Pons (tissue), 1 donor: ENCODE data around the gene WEE1.
A peak's percentile ranks its signal among the peaks of the same experiment; 100 is the strongest.
"Not testable (repeated sequence)": the region's sequence is repeated elsewhere in the genome, so short reads cannot be mapped to it uniquely, and the experiment has no call there.

Experiments
- DNase-seq: peaks from one replicate; pipeline ENCODE4 v3.0.0-alpha.2; 2016; ENCODE audit warnings: low spot score

The WEE1 gene

DNA sequence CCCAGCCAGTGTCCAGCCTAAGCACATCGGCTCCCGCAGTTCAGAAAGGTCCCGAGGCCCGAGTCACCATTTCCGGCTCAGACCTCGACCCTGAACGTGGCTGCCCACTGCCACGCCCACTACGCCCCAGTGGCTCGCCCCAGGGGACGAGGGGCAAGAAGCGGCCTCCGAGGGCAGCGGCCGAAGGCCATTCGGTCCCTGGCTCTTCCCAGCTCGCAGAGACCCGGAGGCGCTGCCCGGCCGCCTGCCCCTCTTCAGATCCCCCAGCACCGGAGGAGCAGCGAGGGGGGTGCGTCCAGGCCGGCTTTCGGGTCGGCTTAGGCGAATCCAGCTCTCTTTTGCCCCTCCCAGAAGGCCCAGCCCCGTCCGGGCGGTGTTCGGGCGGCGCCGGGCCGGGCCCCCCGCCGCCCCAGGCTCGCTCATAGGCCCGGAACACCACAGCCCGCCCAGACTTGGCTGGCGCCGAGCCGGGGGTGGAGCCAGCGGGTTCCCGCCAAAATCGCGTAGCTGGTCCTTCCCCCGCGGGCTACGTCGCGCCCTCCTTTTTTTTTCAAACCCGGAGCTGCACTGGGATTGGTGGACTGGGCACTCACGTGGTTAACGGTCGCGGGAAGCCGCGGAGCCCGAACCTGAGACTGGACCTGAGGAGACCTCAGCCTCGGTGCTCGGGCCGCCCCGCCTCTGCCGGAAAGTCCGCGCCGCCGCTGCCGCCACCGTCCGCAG lies at the start of gene WEE1:
Gene WEE1 (plus strand): TSS at position 619 of the 723 bp plus-strand sequence. CDS start 264 bp downstream, outside the sequence.
- peak; percentile 93 for DNase-seq

- DNase-seq = no peak
Measured at GRCh38 chr11:9524001-9524400, 49.5 kb upstream of the WEE1 start.

GRCh38 chr11:9525116-9525515 lies 48.4 kb upstream of the WEE1 start:
- DNase-seq = no peak

GRCh38 chr11:9527481-9528135 lies 45.9 kb upstream of the WEE1 start:
- peak; percentile 31 for DNase-seq

- no peak for DNase-seq
Measured at GRCh38 chr11:9528136-9528501, 45.4 kb upstream of the WEE1 start.

DNA sequence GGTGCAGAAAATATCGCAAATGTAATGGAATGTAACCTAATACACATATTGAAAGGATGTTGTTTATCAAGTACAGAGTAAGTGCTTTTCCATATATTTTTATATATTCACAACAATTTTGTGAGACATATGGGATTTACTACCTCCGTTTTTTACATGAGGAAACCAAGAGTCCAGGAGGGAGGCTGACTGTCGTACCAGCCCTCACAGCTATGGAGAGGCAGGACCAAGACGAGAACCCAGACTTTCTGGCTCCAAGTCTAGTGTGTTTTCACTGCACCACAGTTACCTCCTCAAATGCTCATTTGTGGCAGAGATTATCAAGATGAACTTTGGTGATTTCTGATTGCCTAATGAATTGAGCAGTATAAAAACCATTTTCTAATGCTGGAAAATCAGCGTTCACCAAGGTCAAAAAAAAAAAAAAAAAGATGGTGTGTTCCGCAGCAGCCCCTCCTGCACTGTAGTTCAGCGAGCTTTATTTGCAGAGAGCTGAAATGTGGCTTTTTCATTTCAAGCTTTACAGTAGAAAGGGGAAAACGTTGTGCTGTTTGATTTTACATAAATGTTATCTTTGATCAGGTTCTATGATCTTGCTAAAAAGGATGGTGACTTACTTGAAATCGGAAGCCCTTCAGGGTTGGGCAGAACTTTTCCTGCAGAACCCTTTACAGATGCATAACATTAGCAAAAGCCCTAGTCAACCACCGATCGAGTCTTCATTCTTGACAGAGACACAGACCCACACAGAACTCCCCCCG lies 44.7 kb upstream of the WEE1 start:
- DNase-seq = no peak

GRCh38 chr11:9529334-9529650 lies 44.2 kb upstream of the WEE1 start:
- DNase-seq = no peak

DNA sequence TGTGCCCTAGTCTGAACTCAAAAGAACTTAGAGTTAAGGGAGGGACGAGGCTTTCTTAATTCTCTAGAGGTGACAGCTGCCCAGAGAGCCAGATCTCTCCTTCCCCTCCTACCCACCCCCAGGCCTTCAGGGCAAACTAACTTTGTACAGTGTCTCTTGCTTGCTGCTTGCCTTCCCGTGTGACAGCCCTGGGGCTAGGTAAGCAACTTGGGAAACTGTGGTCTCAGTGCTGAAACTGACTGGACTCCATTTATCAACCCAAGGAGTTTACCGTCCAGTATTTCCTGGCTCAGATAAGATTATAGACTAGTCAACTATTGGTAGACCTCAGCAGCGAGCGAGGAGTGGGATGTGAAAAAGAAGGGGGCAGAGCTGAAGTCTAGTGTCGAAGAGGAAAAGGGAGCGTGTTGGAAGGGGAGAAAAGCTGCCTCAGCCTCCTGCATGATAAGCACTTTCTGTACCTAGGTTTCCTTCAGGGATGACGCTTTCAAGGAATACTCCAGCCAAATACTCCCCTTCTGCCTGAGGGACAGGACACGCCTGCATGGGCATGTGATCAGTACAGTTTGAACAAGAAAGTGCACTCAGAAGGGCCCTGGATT lies 43.3 kb upstream of the WEE1 start:
- no peak for DNase-seq

GRCh38 chr11:9530901-9531625 lies 42.4 kb upstream of the WEE1 start:
- no peak for DNase-seq

GRCh38 chr11:9533058-9533457 lies 40.4 kb upstream of the WEE1 start:
- DNase-seq = no peak

DNA sequence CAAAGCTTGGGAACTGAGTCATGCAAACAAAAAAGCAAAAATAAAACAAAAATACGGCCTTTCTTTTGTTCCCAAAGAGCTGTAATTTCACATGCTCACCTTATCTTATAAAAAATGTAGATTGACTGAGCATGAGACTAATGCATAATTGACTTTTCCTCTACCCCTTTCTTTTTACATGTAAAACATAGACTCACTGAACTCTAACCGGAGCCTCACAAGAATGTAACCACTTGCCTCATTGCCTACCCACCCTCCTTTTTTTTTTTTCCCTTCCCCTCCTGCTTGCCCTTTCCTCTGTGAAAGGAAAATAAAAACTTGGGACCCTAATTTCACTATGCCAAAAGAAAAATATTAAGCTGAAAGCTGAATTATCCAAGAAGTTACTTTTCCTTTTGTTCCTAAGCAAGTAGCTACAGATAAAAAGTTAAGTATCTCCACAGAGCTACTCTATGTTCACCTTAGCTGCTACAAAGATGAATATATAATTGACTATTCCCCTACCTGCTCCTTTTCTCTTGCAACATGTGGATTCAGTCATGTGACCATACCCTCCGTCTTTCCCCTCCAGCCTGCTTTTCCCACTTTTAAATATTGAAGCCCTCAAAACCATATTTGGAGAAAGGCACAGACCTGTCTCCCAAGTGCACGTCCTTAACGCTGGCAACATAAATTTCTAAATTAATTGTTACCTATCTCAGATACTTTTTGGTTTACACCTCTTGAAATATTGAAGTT lies 39.6 kb upstream of the WEE1 start:
- no peak for DNase-seq

- DNase-seq = peak; percentile 34
Measured at GRCh38 chr11:9535189-9535781, 38.2 kb upstream of the WEE1 start.

GRCh38 chr11:9538548-9538947 lies 34.9 kb upstream of the WEE1 start:
- no peak for DNase-seq

GRCh38 chr11:9549216-9549615 lies 24.3 kb upstream of the WEE1 start:
- not testable (repeated sequence) for DNase-seq

DNA sequence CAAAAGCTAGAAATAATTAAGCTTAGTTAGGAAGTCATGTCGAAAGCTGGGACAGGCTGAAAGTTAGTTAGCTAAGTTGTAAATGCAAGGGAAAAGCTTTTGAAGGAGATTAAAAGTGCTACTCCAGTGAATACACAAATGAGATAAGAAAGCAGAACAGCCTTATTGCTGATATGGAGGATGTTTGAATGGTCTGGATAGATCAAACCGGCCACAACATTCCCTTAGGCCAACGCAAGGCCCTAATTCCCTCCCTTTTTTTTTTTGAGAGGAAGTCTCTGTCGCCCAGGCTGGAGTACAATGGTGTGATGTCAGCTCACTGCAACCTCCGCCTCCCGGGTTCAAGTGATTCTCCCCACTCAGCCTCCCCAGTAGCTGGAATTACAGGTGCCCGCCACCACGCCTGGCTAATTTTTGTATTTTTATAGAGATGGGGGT lies 23.3 kb upstream of the WEE1 start:
- DNase-seq = no peak

- no peak for DNase-seq
Measured at GRCh38 chr11:9561279-9561982, 12.0 kb upstream of the WEE1 start.

DNA sequence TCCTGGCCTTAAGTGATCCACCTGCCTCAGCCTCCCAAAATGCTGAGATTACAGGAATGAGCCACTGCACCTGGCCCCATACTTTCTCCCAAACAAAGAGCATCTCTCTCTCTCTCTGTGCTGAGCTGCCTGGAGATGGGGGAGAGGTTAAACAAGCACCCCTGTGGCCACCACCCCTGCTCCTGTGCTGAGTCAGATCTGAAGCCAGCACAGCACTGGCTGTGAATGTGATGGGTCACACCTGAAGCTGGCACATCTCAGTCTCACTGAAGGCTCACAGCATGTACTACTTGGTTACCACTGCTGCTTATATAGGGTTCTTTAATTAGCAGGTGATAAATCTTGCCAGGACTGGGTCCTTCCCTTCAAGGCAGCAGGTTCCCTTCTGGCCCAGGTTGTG lies 10.8 kb upstream of the WEE1 start:
- DNase-seq = no peak

DNA sequence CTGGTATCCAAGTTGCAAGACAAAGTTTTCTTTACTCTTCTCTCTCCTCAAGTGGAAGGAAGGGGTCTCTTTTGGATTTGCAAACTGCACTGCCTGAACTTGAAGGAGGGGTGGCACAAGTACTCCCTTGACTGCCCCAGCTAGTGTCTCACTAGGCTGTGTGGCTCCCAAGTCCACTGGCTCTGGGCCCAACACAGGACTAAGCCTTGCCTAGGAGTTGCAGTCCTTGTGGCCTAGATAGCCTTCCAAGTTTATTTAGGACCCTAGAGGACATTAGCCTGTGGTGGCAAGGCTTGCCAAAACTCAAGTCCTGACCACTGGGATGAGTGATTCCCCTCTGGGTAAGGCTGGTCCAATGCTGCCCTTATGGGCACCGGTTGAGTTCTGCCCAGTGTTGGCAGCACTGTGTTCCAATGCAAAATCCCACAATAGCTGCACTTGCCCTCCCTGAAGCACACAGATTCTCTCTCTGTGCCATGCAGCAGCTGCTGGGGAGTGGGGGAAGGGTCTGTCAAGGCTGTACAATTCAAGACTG lies 10.2 kb upstream of the WEE1 start:
- DNase-seq = no peak

GRCh38 chr11:9565822-9566560 lies 7.5 kb upstream of the WEE1 start:
- no peak for DNase-seq
